ENCODE data around the gene KLF15. TPM values are rescaled to one million over a fixed set of nuclear protein-coding genes. Genes with fewer than 3 reads are reported as not detected.

The KLF15 gene
- total RNA-seq, 1 donor from 2014 or later = 0.67 TPM

DNA sequence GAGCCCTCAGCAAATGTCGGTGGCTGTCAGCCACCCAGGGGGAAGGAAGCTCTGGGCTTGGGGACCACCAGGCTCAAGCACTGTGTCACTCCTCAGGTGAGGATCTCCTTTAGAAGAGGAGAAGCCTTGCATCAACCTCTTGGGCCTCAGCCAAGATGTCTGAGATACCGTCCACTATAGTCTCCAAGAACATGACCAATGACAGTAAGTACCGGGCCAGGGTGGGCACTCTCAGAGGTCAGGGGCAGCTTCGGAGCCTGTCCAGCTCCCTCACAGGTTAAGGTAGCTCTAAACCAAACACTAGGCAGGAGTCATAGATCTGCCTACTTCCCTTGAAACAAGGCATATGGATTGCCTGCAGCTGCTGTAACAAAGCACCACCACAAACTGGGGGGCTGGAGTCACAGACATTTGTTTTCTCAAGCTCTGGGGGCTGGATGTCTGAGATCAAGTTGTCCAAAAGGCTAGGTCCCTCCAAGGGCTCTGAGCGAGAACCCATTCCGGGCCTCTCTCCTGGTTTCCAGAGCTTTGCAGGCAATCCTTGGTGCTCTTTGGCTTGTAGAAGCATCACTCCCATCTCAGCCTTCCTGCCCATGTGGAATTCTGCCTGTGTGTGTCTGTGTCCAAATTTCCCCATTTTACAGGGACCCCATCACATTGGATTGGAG lies 38.8 kb upstream of the KLF15 start:
- H3K27me3 ChIP-seq (ENCODE audit: control insufficient read depth, insufficient read depth, low read length) = peaks cover 33% of the 10 kb centered on the region
- H3K36me3 ChIP-seq (ENCODE audit: control insufficient read depth, insufficient read depth, low read length) = no peaks in the 10 kb centered on the region
- TF ChIP-seq, protein P1, sequence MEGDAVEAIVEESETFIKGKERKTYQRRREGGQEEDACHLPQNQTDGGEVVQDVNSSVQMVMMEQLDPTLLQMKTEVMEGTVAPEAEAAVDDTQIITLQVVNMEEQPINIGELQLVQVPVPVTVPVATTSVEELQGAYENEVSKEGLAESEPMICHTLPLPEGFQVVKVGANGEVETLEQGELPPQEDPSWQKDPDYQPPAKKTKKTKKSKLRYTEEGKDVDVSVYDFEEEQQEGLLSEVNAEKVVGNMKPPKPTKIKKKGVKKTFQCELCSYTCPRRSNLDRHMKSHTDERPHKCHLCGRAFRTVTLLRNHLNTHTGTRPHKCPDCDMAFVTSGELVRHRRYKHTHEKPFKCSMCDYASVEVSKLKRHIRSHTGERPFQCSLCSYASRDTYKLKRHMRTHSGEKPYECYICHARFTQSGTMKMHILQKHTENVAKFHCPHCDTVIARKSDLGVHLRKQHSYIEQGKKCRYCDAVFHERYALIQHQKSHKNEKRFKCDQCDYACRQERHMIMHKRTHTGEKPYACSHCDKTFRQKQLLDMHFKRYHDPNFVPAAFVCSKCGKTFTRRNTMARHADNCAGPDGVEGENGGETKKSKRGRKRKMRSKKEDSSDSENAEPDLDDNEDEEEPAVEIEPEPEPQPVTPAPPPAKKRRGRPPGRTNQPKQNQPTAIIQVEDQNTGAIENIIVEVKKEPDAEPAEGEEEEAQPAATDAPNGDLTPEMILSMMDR (IDR thresholded peaks at IDR 0.05; ENCODE audit: insufficient read depth, low read length, poor library complexity, severe bottlenecking) = no peak
- no peak overlapping the region for H3K4me3 ChIP-seq (ENCODE audit: low read depth, low read length)
- DNase-seq (ENCODE audit: low read depth) = no peak

DNA sequence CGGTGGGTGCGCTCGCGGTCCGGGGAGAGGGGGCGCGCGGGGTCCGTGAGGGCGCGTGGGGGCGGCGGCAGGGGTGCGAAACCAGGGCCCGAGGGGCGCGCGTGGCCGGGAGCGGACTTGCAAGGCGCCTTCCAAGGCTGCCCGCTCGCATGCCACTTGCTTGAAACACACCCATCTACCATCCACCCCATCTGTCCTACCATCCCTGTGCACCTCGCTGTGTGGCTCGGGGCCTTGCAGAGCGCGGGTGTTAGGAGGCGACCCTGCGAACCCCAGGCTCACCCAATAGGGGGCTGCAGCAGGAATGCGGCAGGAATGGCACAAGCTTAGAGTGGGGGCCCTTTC lies 37.7 kb upstream of the KLF15 start:
- TF ChIP-seq, protein P1 (IDR thresholded peaks at IDR 0.05; ENCODE audit: insufficient read depth, low read length, poor library complexity, severe bottlenecking) = no peak
- H3K4me3 ChIP-seq (ENCODE audit: low read depth, low read length) = no peak overlapping the region
- H3K27me3 ChIP-seq (ENCODE audit: control insufficient read depth, insufficient read depth, low read length) = peaks cover 35% of the 10 kb centered on the region
- DNase-seq (ENCODE audit: low read depth) = no peak
- no peaks in the 10 kb centered on the region for H3K36me3 ChIP-seq (ENCODE audit: control insufficient read depth, insufficient read depth, low read length)

DNA sequence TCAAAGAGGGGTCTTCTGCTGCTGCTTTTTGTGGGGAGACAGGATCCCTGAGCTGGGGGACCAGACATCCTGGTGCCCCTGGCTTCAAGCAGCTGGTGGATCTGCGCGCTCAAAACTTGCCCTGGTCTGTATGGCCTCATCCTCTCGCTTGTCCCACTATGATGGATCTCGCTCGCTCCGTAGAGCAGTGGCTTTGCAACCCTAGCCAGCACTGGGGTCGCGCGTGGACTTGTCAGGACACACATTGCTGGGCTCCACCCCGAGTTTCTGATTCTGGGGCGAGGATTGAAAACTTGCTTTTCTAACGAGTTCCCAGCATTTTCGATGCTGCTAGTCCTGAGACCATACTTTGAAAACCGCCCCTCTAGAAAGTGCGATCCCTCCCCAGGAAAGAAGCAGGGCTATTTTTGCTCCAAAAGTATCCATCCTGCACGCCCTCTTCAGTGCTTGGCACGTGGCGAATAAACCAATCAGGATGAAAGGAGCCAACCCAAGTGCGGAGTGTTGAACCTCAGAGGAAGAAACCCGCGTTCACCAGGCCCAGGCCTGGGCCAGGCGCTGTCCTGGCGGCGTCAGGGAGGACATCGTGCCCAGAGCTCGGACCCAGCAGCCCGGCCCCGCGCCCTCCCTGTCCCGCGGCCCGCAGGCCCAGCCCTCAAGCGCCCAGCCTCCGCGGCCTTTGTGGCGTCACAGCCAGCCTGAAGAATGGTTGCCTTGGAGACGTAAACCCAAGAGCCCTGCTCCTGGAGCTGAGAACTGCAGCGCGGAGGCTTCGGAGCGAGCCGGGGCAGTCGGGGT lies 37.2 kb upstream of the KLF15 start, which contains the start of gene CFAP100:
CFAP100 (plus strand) TSS at position 731 of the 798 bp plus-strand sequence. CDS start 1,092 bp downstream, outside the sequence.
- TF ChIP-seq, protein P1 (IDR thresholded peaks at IDR 0.05; ENCODE audit: insufficient read depth, low read length, poor library complexity, severe bottlenecking) = no peak
- DNase-seq (ENCODE audit: low read depth) = no peak
- Histone ChIP-seq H3K27me3 (ENCODE audit: control insufficient read depth, insufficient read depth, low read length) (peaks cover 38% of the 10 kb centered on the region), H3K4me3 (ENCODE audit: low read depth, low read length) (no peak within 1 kb of the TSS), H3K36me3 (ENCODE audit: control insufficient read depth, insufficient read depth, low read length) (no peaks in the 10 kb centered on the region)

DNA sequence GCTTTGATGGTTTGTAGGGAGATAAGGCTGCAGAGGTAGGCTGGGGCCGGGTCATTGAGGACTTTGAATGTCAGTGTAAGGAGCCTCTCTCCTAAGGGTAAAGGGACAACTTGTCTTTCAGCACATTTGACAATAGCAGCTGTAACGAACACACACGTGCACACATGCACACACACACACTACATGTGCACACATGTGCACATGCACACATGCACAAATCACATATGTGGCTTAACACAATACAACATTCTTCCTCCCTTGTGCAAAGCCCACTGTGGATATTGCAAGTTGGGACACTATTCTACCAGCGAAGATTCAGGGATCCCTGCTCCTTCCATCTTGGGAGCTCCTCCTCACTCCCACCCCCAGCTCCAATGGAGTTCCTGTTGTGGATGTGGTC lies 36.4 kb upstream of the KLF15 start:
- Histone ChIP-seq H3K36me3 (ENCODE audit: control insufficient read depth, insufficient read depth, low read length) (no peaks in the 10 kb centered on the region), H3K4me3 (ENCODE audit: low read depth, low read length) (no peak overlapping the region), H3K27me3 (ENCODE audit: control insufficient read depth, insufficient read depth, low read length) (peaks cover 39% of the 10 kb centered on the region)
- DNase-seq (ENCODE audit: low read depth) = no peak
- TF ChIP-seq, protein P1 (IDR thresholded peaks at IDR 0.05; ENCODE audit: insufficient read depth, low read length, poor library complexity, severe bottlenecking) = no peak

DNA sequence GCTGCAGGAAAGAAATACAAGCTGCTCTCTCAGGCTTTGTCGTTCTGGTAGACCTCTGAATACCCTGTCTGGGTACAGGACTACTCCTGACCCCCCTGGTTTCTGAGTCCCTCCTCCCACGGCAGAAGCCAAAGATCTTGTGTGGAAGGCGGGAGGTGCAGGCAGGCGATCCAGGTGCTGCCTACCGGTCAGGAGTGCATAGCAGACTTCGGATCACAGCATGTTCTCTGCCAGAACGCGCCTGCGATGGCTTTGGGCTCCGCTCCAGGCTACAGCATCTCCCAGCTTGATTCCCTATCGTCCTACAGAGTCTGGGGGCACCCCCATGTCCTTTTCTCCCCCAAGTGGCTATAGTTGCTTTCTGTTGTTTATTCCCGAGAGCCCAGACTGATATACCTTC lies 35.0 kb upstream of the KLF15 start:
- no peak for DNase-seq (ENCODE audit: low read depth)
- H3K27me3 ChIP-seq (ENCODE audit: control insufficient read depth, insufficient read depth, low read length) = peaks cover 39% of the 10 kb centered on the region
- TF ChIP-seq, protein P1 (IDR thresholded peaks at IDR 0.05; ENCODE audit: insufficient read depth, low read length, poor library complexity, severe bottlenecking) = no peak

More for the DNA sequence above, 35.0 kb upstream of the KLF15 start:
- no peak overlapping the region for H3K4me3 ChIP-seq (ENCODE audit: low read depth, low read length)
- H3K36me3 ChIP-seq (ENCODE audit: control insufficient read depth, insufficient read depth, low read length) = no peaks in the 10 kb centered on the region

Data from kidney epithelial cell (primary cell).